CD4-positive, alpha-beta T cell (primary cell): ENCODE data around the gene TTC9B. TPM values are rescaled to one million over a fixed set of nuclear protein-coding genes. Genes with fewer than 3 reads are reported as not detected.

ENCODE experiments used
- ATAC-seq: fragments of 200-7000 bp; cut with Tn5 transposase; one replicate; pipeline ENCODE4 v1.10.0; 2022; ENCODE audit warnings: mild to moderate bottlenecking; ENCODE audit not compliant: poor library complexity
- CTCF ChIA-PET: fragments of 350-600 bp; sonication (Branson Sonifier 250); formaldehyde crosslinking; loops from one replicate; lab custom pipeline; 2021; ENCODE audit warnings: antibody characterized with exemption, inconsistent platforms; lab: Charles Lee
- POLR2A ChIA-PET: fragments of 350-600 bp; sonication (Branson Sonifier 250); formaldehyde crosslinking; loops from one replicate; lab custom pipeline; 2021; ENCODE audit warnings: antibody characterized with exemption, inconsistent platforms; lab: Charles Lee
- DNase-seq, 14 experiments: peaks; one replicate each; pipeline ENCODE4 v3.0.0-alpha.2; 2013 to 2020; ENCODE audit warnings: mixed read lengths in 2 of 14
- H3K27ac ChIP-seq, 2 donors: one replicate each; pipeline versions ENCODE4 v1.5.1 to v1.7.0; 2013; ENCODE audit warnings: low read length in 2 of 2, low read depth in 1 of 2, mild to moderate bottlenecking in 1 of 2
- H3K27me3 ChIP-seq, 2 experiments: 1 replicate in 1 of 2; 2 replicates in 1 of 2; pipeline versions ENCODE4 v1.6.1 to v1.7.0; 2013; ENCODE audit warnings: low read length in 2 of 2, control low read depth in 1 of 2, mild to moderate bottlenecking in 1 of 2, moderate library complexity in 1 of 2; ENCODE audit not compliant: insufficient read depth in 2 of 2, control insufficient read depth in 1 of 2
- H3K36me3 ChIP-seq: one replicate; pipeline ENCODE4 v1.6.1; 2013; ENCODE audit warnings: low read length, control low read depth; ENCODE audit not compliant: insufficient read depth
- H3K4me1 ChIP-seq: one replicate; pipeline ENCODE4 v1.6.1; 2013; ENCODE audit warnings: low read length, control low read depth; ENCODE audit not compliant: insufficient read depth
- H3K4me3 ChIP-seq: one replicate; pipeline ENCODE4 v1.5.1; 2013; ENCODE audit warnings: mild to moderate bottlenecking, low read length, moderate library complexity
- H3K9me3 ChIP-seq, 2 experiments: 1 replicate in 1 of 2; 2 replicates in 1 of 2; pipeline versions ENCODE4 v1.6.1 to v1.7.0; 2013; ENCODE audit warnings: low read length in 2 of 2, mild to moderate bottlenecking in 2 of 2, control low read depth in 1 of 2, moderate library complexity in 1 of 2; ENCODE audit not compliant: control insufficient read depth in 1 of 2, insufficient read depth in 1 of 2
- H3K27ac Mint-ChIP-seq: one replicate; pipeline ENCODE4 v1.8.0; 2020; ENCODE audit warnings: mixed read lengths
- H3K27me3 Mint-ChIP-seq: one replicate; pipeline ENCODE4 v1.8.0; 2021; ENCODE audit warnings: mixed read lengths
- H3K36me3 Mint-ChIP-seq: one replicate; pipeline ENCODE4 v1.8.0; 2021; ENCODE audit warnings: low read depth, mixed read lengths
- H3K4me1 Mint-ChIP-seq: one replicate; pipeline ENCODE4 v1.8.0; 2021; ENCODE audit warnings: low read depth, mixed read lengths
- H3K4me3 Mint-ChIP-seq: one replicate; pipeline ENCODE4 v1.8.0; 2020; ENCODE audit warnings: mild to moderate bottlenecking, mixed read lengths
- H3K9me3 Mint-ChIP-seq: one replicate; pipeline ENCODE4 v1.8.0; 2020; ENCODE audit warnings: mixed read lengths
- CTCF ChIP-seq: fragments of 200-600 bp; IDR thresholded peaks from one replicate; pipeline ENCODE4 v1.8.0; 2022; ENCODE audit warnings: antibody characterized with exemption, mild to moderate bottlenecking
- intact Hi-C, 2 experiments: fragments of 100-400 bp; cut with DNase I in 1 of 2; cut with micrococcal nuclease in 1 of 2; formaldehyde crosslinking; loops; one replicate each; pipeline versions ENCODE4 v1.15.1 to v1.9.0; 2023 to 2025; cut with DNase I, micrococcal nuclease
- total RNA-seq, 174 experiments: library from RNA in 2 of 174; stranded (reverse) in 2 of 174; gene quantifications; one replicate each; pipeline ENCODE4 v1.2.3 and lab custom pipeline; 2021 to 2026

Gene TTC9B
- total RNA-seq, 2 experiments from 2014 or later, result not detected

- H3K4me3 ChIP-seq, result no peak overlapping the region
- H3K27ac ChIP-seq, result no peak overlapping the region
- H3K4me1 Mint-ChIP-seq, result peaks cover 16% of the 10 kb centered on the region
- TF ChIP-seq CTCF, result no peak
- H3K4me3 Mint-ChIP-seq, result no peak overlapping the region
- intact Hi-C loops, result loop anchor here in 1 of 2 experiments (10.0 kb wide), 1 partner anchor 328 kb away; no protein-coding TSS in a partner anchor
- ChIA-PET CTCF (no interaction called here), POLR2A (no interaction called here)
- peaks cover 38% of the 10 kb centered on the region for H3K4me1 ChIP-seq
- ATAC-seq, result peak; percentile 35
- H3K27ac Mint-ChIP-seq, result no peak overlapping the region
- DNase-seq, result peak in 13 of 14 experiments; percentile 8 to 71 (median 42)
- peaks cover 48 to 51% of the 10 kb centered on the region in 2 experiments for H3K27me3 ChIP-seq
- H3K9me3 ChIP-seq, result peaks cover 0 to 26% of the 10 kb centered on the region in 2 experiments
- H3K36me3 ChIP-seq, result no peaks in the 10 kb centered on the region
- peaks cover 65% of the 10 kb centered on the region for H3K27me3 Mint-ChIP-seq
- H3K36me3 Mint-ChIP-seq, result no peaks in the 10 kb centered on the region
- H3K9me3 Mint-ChIP-seq, result no peaks in the 10 kb centered on the region
These were observed 5.1 kb upstream of the TTC9B start for GRCh38 chr19:40223135-40223822.

DNA sequence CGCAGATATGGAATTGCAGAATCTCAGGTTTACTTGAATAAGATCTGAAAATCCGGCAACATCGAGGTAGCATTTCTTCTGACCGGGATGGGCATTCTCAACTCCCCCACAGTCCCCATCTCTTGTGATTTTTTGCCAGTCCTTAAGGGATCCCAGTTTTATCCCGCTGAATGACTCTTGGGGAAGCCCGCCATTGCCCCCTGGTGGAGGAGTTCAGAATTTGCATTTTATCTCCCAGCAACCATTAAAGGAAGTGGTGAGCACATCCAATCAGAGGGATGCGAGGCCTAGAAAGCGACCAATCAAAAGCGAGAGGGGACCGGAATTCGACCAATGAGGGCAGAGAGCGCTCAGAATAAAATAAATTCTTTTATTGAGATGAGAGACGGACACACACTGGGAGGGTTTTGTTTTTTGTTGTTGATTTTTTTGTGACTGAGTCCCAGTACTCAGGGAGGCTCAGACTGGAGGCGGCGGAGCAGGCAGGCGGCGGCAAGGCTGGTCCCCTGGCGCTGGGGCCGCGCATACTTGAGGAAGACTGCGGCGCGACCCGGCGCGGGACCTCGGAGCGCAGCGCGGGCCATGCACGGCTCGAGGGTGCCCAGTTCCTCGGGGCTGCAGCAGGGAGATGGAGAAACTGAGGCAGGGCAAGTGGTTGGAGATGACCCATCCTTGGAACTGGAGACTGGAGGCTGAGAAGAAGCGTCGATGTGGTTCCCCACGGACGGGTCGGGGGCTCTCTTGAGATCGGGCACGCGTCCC lies 3.9 kb upstream of the TTC9B start:
- peak; percentile 54 to 91 (median 66) for DNase-seq
- Histone ChIP-seq H3K27ac (no peak overlapping the region), H3K9me3 (peaks cover 0 to 34% of the 10 kb centered on the region in 2 experiments), H3K4me1 (peaks cover 45% of the 10 kb centered on the region), H3K4me3 (no peak overlapping the region), H3K27me3 (peaks cover 57 to 59% of the 10 kb centered on the region in 2 experiments), H3K36me3 (no peaks in the 10 kb centered on the region)
- ChIA-PET POLR2A (no interaction called here), CTCF (no interaction called here)
- no peaks in the 10 kb centered on the region for H3K9me3 Mint-ChIP-seq
- intact Hi-C loops, result loop anchor here (1.0 to 10.0 kb wide), 3 partner anchors 83 to 429 kb away; no protein-coding TSS in a partner anchor
- peaks cover 69% of the 10 kb centered on the region for H3K27me3 Mint-ChIP-seq
- TF ChIP-seq CTCF, result peak; percentile 86
- peak; percentile 89 for ATAC-seq
- H3K4me1 Mint-ChIP-seq, result peaks cover 16% of the 10 kb centered on the region
- H3K27ac Mint-ChIP-seq, result peak overlapping the region; percentile 2
- H3K4me3 Mint-ChIP-seq, result peak overlapping the region; percentile 26
- H3K36me3 Mint-ChIP-seq, result no peaks in the 10 kb centered on the region

- no peak for DNase-seq
- H3K4me1 ChIP-seq, result peaks cover 36% of the 10 kb centered on the region
- POLR2A ChIA-PET, result no interaction called here
- H3K9me3 ChIP-seq, result peaks cover 0 to 27% of the 10 kb centered on the region in 2 experiments
- no peak overlapping the region for H3K4me3 ChIP-seq
- no peak for ATAC-seq
- Mint-ChIP-seq H3K4me3 (no peak overlapping the region), H3K27ac (no peak overlapping the region), H3K9me3 (no peaks in the 10 kb centered on the region), H3K4me1 (peaks cover 11% of the 10 kb centered on the region), H3K27me3 (peaks cover 71% of the 10 kb centered on the region), H3K36me3 (no peaks in the 10 kb centered on the region)
- no peak overlapping the region for H3K27ac ChIP-seq
- TF ChIP-seq CTCF, result no peak
- intact Hi-C loops, result loop anchor here in 1 of 2 experiments (1.0 to 10.0 kb wide), 3 partner anchors 81 to 428 kb away; no protein-coding TSS in a partner anchor
- H3K36me3 ChIP-seq, result no peaks in the 10 kb centered on the region
- H3K27me3 ChIP-seq, result peaks cover 57 to 63% of the 10 kb centered on the region in 2 experiments
- CTCF ChIA-PET, result interaction anchor here (1.2 kb wide), 1 partner anchor 81 kb away, joined by 6 read pairs; no protein-coding TSS in a partner anchor
These were observed 2.5 kb upstream of the TTC9B start for GRCh38 chr19:40220674-40221073.
